ENCODE data around the gene INO80B.
"Not testable (repeated sequence)": the region's sequence is repeated elsewhere in the genome, so short reads cannot be mapped to it uniquely, and the experiment has no call there.

Gene INO80B

GRCh38 chr2:74454654-74455511, at the start of gene INO80B:
Gene INO80B (plus strand): TSS chr2:74455087. CDS start chr2:74455117, 30 bp downstream.
- DNase-seq (ENCODE audit: low read depth): peak; percentile 95

- no peak for DNase-seq (ENCODE audit: low read depth)
Observed at GRCh38 chr2:74406035-74406434, 48.9 kb upstream of the INO80B start.

GRCh38 chr2:74407682-74408081, 47.2 kb upstream of the INO80B start:
- DNase-seq (ENCODE audit: low read depth): no peak

GRCh38 chr2:74413001-74413698, 41.7 kb upstream of the INO80B start:
- DNase-seq (ENCODE audit: low read depth): no peak

GRCh38 chr2:74414441-74414840, 40.4 kb upstream of the INO80B start:
- no peak for DNase-seq (ENCODE audit: low read depth)

- DNase-seq (ENCODE audit: low read depth): no peak
Observed at GRCh38 chr2:74414881-74415761, 39.8 kb upstream of the INO80B start.

- no peak for DNase-seq (ENCODE audit: low read depth)
Observed at GRCh38 chr2:74415762-74416395, 39.0 kb upstream of the INO80B start.

- DNase-seq (ENCODE audit: low read depth): no peak
Observed at GRCh38 chr2:74416778-74417177, 38.1 kb upstream of the INO80B start.

- no peak for DNase-seq (ENCODE audit: low read depth)
Observed at GRCh38 chr2:74417197-74417596, 37.7 kb upstream of the INO80B start.

- no peak for DNase-seq (ENCODE audit: low read depth)
Observed at GRCh38 chr2:74417763-74418162, 37.1 kb upstream of the INO80B start.

GRCh38 chr2:74418312-74418711, 36.6 kb upstream of the INO80B start:
- no peak for DNase-seq (ENCODE audit: low read depth)

GRCh38 chr2:74419345-74419744, 35.5 kb upstream of the INO80B start:
- DNase-seq (ENCODE audit: low read depth): no peak

GRCh38 chr2:74420006-74420405, 34.9 kb upstream of the INO80B start:
- DNase-seq (ENCODE audit: low read depth): no peak

GRCh38 chr2:74420443-74421103, 34.3 kb upstream of the INO80B start:
- DNase-seq (ENCODE audit: low read depth): not testable (repeated sequence)

- DNase-seq (ENCODE audit: low read depth): peak; percentile 96
Observed at GRCh38 chr2:74421221-74421870, 33.5 kb upstream of the INO80B start, which contains the start of the genes C2orf81 and WDR54. Gene C2orf81 (minus strand): TSS chr2:74421619. CDS start chr2:74421560, 59 bp downstream. Gene WDR54 (plus strand): TSS chr2:74421730. CDS start chr2:74422154, 424 bp downstream.

- DNase-seq (ENCODE audit: low read depth): no peak
Observed at GRCh38 chr2:74423231-74424095, 31.4 kb upstream of the INO80B start.

GRCh38 chr2:74424139-74424992, 30.5 kb upstream of the INO80B start:
- DNase-seq (ENCODE audit: low read depth): no peak

- DNase-seq (ENCODE audit: low read depth): no peak
Observed at GRCh38 chr2:74424995-74425406, 29.9 kb upstream of the INO80B start.

GRCh38 chr2:74425523-74425922, 29.4 kb upstream of the INO80B start:
- no peak for DNase-seq (ENCODE audit: low read depth)

All from activated T-cell treated with anti-CD3 and anti-CD28 coated beads for 48 hours (primary cell).